Measurements from ENCODE around the gene FOXL2NB.

DNA sequence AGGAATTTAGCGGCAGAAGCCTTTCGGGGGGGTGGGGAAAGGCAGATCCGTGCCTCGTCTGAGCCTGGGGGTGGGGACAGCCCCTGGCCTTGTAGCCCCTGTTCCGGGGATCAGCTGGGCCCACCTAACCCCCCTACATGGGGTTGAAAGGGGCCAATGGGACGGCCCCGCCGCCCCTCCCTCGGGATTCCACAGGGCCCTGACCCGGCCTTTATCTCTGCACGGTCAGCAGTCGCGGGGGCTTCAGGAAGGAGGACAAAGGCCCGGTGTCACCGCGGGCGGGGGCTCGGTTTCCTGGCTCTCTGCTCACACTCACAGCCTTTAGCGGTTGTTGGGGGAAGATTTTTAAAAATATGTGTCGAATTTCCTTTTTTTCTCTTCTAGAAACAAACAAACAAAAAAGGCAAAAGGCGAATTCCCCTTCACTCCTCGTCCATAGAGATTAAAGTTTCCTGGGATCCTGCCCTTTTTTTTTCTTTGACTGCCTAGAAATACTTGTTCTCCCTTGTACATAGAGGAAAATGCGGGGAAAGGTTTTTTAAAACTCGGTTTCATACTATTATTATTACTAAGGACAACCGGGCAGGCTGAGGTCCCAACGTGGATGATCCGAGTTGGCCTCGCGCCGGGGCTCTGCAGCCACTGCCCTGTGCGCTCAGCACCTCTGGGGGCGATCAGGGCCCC lies 8.0 kb upstream of the FOXL2NB start:
- no peak for TF ChIP-seq POLR2A (IDR thresholded peaks at IDR 0.05)
- TF ChIP-seq POLR2AphosphoS5 (IDR thresholded peaks at IDR 0.05) = no peak
- TF ChIP-seq CTCF (IDR thresholded peaks at IDR 0.05) = no peak
- no peak for TF ChIP-seq EP300 (IDR thresholded peaks at IDR 0.05; ENCODE audit: low read depth)

Data from transverse colon (tissue), 4 donors.